WTC11 (cell line): ENCODE data around the gene TTLL10. TPM values are rescaled to one million over a fixed set of nuclear protein-coding genes. Genes with fewer than 3 reads are reported as not detected.

Experiments used
- CREM ChIP-seq: sonication (generic); formaldehyde crosslinking; IDR thresholded peaks from 2 replicates; pipeline ENCODE4 v1.8.1; 2022; ENCODE audit warnings: mild to moderate bottlenecking, missing genetic modification reagents, moderate library complexity
- GRHL2 ChIP-seq: fragments of 250-450 bp; sonication (Bioruptor Pico); IDR thresholded peaks from 2 replicates; pipeline ENCODE4 v1.8.0; 2022; ENCODE audit warnings: mild to moderate bottlenecking, moderate library complexity; ENCODE audit not compliant: insufficient replicate concordance, severe bottlenecking
- NR1H2 ChIP-seq: sonication (generic); formaldehyde crosslinking; IDR thresholded peaks from 2 replicates; pipeline ENCODE4 v1.9.0; 2021; ENCODE audit warnings: mild to moderate bottlenecking, moderate library complexity, missing genetic modification reagents
- NR3C1 ChIP-seq: sonication (generic); formaldehyde crosslinking; conservative IDR thresholded peaks from 2 replicates; pipeline ENCODE4 v1.8.1; 2023; ENCODE audit warnings: low read depth, mild to moderate bottlenecking, missing genetic modification reagents
- PRRX2 ChIP-seq: fragments of 250-450 bp; sonication (Bioruptor Pico); IDR thresholded peaks from 2 replicates; pipeline ENCODE4 v1.8.0; 2021; ENCODE audit warnings: mild to moderate bottlenecking
- RELA ChIP-seq: sonication (generic); formaldehyde crosslinking; IDR thresholded peaks from 2 replicates; pipeline ENCODE4 v1.8.1; 2022; ENCODE audit warnings: missing genetic modification reagents, mild to moderate bottlenecking, borderline replicate concordance
- ZNF219 ChIP-seq: sonication (generic); formaldehyde crosslinking; IDR thresholded peaks from 2 replicates; pipeline ENCODE4 v1.8.0; 2023; ENCODE audit warnings: missing genetic modification reagents, mild to moderate bottlenecking, borderline replicate concordance
- ZNF232 ChIP-seq: sonication (generic); formaldehyde crosslinking; IDR thresholded peaks from 2 replicates; pipeline ENCODE4 v1.8.0; 2022; ENCODE audit warnings: mild to moderate bottlenecking, missing genetic modification reagents
- ZNF396 ChIP-seq: fragments of 250-450 bp; sonication (Bioruptor Pico); IDR thresholded peaks from 2 replicates; pipeline ENCODE4 v1.8.0; 2021; ENCODE audit warnings: mild to moderate bottlenecking, moderate library complexity, borderline replicate concordance
- total RNA-seq: library from RNA; stranded (reverse); gene quantifications from 3 replicates; pipeline ENCODE4 v1.2.3, GENCODE V29; 2021
- TF ChIP-seq, protein P1 (sequence below): sonication (generic); formaldehyde crosslinking; IDR thresholded peaks from 2 replicates; pipeline ENCODE4 v1.8.0; 2023; ENCODE audit warnings: missing genetic modification reagents, mild to moderate bottlenecking, borderline replicate concordance
- TF ChIP-seq, protein P2 (sequence below): sonication (generic); formaldehyde crosslinking; conservative IDR thresholded peaks from 2 replicates; pipeline ENCODE4 v1.8.1; 2022; ENCODE audit warnings: mild to moderate bottlenecking, missing genetic modification reagents
- TF ChIP-seq, protein P3 (sequence below): fragments of 250-450 bp; sonication (Bioruptor Pico); IDR thresholded peaks from 2 replicates; pipeline ENCODE4 v1.8.0; 2021; ENCODE audit warnings: mild to moderate bottlenecking
- TF ChIP-seq, protein P4 (sequence below): sonication (generic); formaldehyde crosslinking; IDR thresholded peaks from 2 replicates; pipeline ENCODE4 v1.8.1; 2023; ENCODE audit warnings: mild to moderate bottlenecking, missing genetic modification reagents, borderline replicate concordance
- TF ChIP-seq, protein P5 (sequence below): fragments of 250-450 bp; sonication (Bioruptor Pico); IDR thresholded peaks from 2 replicates; pipeline ENCODE4 v2.1.2; 2022; ENCODE audit warnings: mild to moderate bottlenecking, moderate library complexity
- TF ChIP-seq, protein P6 (sequence below): sonication (generic); formaldehyde crosslinking; IDR thresholded peaks from 2 replicates; pipeline ENCODE4 v1.8.0; 2022; ENCODE audit warnings: mild to moderate bottlenecking, missing genetic modification reagents
- TF ChIP-seq, protein P7 (sequence below): sonication (generic); formaldehyde crosslinking; IDR thresholded peaks from 2 replicates; pipeline ENCODE4 v1.8.1; 2023; ENCODE audit warnings: mild to moderate bottlenecking, missing genetic modification reagents, moderate library complexity
- TF ChIP-seq, protein P8 (sequence below): sonication (generic); formaldehyde crosslinking; IDR thresholded peaks from 2 replicates; pipeline ENCODE4 v1.8.1; 2022; ENCODE audit warnings: low read depth, mild to moderate bottlenecking, moderate library complexity, missing genetic modification reagents, borderline replicate concordance
- TF ChIP-seq, protein P9 (sequence below): fragments of 250-450 bp; sonication (Bioruptor Pico); IDR thresholded peaks from 2 replicates; pipeline ENCODE4 v1.9.0; 2021; ENCODE audit warnings: mild to moderate bottlenecking

The TTLL10 gene
- total RNA-seq, 1 experiment from 2014 or later = 1.1 TPM

DNA sequence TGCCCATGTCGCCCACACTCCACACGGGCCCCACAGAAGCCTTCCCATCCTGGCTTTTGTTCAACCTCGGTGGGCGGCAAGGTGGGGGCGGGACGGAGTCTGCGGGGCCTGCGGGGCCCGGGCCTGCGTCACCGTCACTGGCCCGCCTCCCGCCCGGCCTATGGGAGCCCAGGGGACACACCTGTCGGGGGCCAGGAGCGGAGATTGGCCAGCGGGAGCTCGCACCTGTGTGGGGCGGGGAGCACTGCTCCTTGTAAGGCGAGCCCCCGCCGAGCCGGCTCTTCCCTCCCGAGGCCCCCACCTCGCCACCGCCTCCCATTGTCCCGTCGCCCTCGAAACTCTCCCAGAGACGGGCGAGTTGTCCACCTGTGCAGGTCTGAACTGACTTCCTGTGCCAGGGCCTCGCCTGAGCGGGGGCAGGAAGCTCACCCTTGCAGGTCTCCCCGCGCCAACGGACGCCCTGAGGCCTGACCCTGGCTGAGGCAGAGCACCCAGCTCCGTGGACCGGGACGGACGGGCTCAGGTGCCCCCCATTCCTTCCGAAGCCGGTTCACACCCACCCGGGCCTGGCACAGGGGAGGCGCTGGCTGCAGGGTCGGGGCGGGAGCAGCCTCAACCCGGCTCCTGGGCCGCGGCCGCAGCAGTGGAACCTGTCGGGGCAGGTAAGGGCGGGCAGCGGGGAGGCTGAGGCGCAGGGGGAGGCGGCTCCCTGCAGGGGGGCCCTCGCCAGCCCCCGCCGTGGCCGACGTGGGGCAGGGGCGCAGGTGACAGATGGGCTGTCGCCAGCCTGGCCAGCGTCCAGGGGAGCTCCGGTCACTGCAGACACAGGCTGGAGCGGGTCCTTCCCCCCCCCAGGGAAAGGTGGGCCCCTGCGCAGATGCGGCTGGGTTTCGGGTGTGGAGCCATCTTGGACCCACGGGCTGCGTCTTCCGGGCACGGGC lies 10.8 kb upstream of the TTLL10 start (continued):
- TF ChIP-seq, protein P1, sequence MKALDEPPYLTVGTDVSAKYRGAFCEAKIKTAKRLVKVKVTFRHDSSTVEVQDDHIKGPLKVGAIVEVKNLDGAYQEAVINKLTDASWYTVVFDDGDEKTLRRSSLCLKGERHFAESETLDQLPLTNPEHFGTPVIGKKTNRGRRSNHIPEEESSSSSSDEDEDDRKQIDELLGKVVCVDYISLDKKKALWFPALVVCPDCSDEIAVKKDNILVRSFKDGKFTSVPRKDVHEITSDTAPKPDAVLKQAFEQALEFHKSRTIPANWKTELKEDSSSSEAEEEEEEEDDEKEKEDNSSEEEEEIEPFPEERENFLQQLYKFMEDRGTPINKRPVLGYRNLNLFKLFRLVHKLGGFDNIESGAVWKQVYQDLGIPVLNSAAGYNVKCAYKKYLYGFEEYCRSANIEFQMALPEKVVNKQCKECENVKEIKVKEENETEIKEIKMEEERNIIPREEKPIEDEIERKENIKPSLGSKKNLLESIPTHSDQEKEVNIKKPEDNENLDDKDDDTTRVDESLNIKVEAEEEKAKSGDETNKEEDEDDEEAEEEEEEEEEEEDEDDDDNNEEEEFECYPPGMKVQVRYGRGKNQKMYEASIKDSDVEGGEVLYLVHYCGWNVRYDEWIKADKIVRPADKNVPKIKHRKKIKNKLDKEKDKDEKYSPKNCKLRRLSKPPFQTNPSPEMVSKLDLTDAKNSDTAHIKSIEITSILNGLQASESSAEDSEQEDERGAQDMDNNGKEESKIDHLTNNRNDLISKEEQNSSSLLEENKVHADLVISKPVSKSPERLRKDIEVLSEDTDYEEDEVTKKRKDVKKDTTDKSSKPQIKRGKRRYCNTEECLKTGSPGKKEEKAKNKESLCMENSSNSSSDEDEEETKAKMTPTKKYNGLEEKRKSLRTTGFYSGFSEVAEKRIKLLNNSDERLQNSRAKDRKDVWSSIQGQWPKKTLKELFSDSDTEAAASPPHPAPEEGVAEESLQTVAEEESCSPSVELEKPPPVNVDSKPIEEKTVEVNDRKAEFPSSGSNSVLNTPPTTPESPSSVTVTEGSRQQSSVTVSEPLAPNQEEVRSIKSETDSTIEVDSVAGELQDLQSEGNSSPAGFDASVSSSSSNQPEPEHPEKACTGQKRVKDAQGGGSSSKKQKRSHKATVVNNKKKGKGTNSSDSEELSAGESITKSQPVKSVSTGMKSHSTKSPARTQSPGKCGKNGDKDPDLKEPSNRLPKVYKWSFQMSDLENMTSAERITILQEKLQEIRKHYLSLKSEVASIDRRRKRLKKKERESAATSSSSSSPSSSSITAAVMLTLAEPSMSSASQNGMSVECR (CRISPR knock-in tag) = no peak
- no peak for TF ChIP-seq ZNF219 (CRISPR knock-in tag)
- no peak for TF ChIP-seq CREM (CRISPR knock-in tag)
- no peak for TF ChIP-seq NR1H2
- TF ChIP-seq, protein P2, sequence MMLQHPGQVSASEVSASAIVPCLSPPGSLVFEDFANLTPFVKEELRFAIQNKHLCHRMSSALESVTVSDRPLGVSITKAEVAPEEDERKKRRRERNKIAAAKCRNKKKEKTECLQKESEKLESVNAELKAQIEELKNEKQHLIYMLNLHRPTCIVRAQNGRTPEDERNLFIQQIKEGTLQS (CRISPR knock-in tag) = no peak
- TF ChIP-seq NR3C1 (CRISPR knock-in tag) = no peak
- no peak for TF ChIP-seq ZNF232
- TF ChIP-seq, protein P3, sequence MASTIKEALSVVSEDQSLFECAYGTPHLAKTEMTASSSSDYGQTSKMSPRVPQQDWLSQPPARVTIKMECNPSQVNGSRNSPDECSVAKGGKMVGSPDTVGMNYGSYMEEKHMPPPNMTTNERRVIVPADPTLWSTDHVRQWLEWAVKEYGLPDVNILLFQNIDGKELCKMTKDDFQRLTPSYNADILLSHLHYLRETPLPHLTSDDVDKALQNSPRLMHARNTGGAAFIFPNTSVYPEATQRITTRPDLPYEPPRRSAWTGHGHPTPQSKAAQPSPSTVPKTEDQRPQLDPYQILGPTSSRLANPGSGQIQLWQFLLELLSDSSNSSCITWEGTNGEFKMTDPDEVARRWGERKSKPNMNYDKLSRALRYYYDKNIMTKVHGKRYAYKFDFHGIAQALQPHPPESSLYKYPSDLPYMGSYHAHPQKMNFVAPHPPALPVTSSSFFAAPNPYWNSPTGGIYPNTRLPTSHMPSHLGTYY (CRISPR knock-in tag) = no peak
- TF ChIP-seq GRHL2 (CRISPR knock-in tag) = no peak
- TF ChIP-seq, protein P4, sequence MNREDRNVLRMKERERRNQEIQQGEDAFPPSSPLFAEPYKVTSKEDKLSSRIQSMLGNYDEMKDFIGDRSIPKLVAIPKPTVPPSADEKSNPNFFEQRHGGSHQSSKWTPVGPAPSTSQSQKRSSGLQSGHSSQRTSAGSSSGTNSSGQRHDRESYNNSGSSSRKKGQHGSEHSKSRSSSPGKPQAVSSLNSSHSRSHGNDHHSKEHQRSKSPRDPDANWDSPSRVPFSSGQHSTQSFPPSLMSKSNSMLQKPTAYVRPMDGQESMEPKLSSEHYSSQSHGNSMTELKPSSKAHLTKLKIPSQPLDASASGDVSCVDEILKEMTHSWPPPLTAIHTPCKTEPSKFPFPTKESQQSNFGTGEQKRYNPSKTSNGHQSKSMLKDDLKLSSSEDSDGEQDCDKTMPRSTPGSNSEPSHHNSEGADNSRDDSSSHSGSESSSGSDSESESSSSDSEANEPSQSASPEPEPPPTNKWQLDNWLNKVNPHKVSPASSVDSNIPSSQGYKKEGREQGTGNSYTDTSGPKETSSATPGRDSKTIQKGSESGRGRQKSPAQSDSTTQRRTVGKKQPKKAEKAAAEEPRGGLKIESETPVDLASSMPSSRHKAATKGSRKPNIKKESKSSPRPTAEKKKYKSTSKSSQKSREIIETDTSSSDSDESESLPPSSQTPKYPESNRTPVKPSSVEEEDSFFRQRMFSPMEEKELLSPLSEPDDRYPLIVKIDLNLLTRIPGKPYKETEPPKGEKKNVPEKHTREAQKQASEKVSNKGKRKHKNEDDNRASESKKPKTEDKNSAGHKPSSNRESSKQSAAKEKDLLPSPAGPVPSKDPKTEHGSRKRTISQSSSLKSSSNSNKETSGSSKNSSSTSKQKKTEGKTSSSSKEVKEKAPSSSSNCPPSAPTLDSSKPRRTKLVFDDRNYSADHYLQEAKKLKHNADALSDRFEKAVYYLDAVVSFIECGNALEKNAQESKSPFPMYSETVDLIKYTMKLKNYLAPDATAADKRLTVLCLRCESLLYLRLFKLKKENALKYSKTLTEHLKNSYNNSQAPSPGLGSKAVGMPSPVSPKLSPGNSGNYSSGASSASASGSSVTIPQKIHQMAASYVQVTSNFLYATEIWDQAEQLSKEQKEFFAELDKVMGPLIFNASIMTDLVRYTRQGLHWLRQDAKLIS (CRISPR knock-in tag) = no peak
- TF ChIP-seq, protein P5, sequence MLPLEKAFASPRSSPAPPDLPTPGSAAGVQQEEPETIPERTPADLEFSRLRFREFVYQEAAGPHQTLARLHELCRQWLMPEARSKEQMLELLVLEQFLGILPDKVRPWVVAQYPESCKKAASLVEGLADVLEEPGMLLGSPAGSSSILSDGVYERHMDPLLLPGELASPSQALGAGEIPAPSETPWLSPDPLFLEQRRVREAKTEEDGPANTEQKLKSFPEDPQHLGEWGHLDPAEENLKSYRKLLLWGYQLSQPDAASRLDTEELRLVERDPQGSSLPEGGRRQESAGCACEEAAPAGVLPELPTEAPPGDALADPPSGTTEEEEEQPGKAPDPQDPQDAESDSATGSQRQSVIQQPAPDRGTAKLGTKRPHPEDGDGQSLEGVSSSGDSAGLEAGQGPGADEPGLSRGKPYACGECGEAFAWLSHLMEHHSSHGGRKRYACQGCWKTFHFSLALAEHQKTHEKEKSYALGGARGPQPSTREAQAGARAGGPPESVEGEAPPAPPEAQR (CRISPR knock-in tag) = no peak
- TF ChIP-seq, protein P6, sequence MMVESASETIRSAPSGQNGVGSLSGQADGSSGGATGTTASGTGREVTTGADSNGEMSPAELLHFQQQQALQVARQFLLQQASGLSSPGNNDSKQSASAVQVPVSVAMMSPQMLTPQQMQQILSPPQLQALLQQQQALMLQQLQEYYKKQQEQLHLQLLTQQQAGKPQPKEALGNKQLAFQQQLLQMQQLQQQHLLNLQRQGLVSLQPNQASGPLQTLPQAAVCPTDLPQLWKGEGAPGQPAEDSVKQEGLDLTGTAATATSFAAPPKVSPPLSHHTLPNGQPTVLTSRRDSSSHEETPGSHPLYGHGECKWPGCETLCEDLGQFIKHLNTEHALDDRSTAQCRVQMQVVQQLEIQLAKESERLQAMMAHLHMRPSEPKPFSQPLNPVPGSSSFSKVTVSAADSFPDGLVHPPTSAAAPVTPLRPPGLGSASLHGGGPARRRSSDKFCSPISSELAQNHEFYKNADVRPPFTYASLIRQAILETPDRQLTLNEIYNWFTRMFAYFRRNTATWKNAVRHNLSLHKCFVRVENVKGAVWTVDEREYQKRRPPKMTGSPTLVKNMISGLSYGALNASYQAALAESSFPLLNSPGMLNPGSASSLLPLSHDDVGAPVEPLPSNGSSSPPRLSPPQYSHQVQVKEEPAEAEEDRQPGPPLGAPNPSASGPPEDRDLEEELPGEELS (CRISPR knock-in tag) = no peak
- TF ChIP-seq, protein P7, sequence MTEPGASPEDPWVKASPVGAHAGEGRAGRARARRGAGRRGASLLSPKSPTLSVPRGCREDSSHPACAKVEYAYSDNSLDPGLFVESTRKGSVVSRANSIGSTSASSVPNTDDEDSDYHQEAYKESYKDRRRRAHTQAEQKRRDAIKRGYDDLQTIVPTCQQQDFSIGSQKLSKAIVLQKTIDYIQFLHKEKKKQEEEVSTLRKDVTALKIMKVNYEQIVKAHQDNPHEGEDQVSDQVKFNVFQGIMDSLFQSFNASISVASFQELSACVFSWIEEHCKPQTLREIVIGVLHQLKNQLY = no peak
- TF ChIP-seq RELA (CRISPR knock-in tag) = no peak
- TF ChIP-seq ZNF396 (CRISPR knock-in tag) = no peak
- TF ChIP-seq, protein P8, sequence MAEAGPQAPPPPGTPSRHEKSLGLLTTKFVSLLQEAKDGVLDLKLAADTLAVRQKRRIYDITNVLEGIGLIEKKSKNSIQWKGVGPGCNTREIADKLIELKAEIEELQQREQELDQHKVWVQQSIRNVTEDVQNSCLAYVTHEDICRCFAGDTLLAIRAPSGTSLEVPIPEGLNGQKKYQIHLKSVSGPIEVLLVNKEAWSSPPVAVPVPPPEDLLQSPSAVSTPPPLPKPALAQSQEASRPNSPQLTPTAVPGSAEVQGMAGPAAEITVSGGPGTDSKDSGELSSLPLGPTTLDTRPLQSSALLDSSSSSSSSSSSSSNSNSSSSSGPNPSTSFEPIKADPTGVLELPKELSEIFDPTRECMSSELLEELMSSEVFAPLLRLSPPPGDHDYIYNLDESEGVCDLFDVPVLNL (CRISPR knock-in tag) = no peak
- no peak for TF ChIP-seq PRRX2
- TF ChIP-seq, protein P9, sequence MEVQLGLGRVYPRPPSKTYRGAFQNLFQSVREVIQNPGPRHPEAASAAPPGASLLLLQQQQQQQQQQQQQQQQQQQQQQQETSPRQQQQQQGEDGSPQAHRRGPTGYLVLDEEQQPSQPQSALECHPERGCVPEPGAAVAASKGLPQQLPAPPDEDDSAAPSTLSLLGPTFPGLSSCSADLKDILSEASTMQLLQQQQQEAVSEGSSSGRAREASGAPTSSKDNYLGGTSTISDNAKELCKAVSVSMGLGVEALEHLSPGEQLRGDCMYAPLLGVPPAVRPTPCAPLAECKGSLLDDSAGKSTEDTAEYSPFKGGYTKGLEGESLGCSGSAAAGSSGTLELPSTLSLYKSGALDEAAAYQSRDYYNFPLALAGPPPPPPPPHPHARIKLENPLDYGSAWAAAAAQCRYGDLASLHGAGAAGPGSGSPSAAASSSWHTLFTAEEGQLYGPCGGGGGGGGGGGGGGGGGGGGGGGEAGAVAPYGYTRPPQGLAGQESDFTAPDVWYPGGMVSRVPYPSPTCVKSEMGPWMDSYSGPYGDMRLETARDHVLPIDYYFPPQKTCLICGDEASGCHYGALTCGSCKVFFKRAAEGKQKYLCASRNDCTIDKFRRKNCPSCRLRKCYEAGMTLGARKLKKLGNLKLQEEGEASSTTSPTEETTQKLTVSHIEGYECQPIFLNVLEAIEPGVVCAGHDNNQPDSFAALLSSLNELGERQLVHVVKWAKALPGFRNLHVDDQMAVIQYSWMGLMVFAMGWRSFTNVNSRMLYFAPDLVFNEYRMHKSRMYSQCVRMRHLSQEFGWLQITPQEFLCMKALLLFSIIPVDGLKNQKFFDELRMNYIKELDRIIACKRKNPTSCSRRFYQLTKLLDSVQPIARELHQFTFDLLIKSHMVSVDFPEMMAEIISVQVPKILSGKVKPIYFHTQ (CRISPR knock-in tag) = no peak
